Osteocyte (in vitro differentiated cells): Measurements from ENCODE around the gene TMEM80. TPM values are rescaled to one million over a fixed set of nuclear protein-coding genes. Genes with fewer than 3 reads are reported as not detected.

Experiments
- DNase-seq: peaks from one replicate; pipeline ENCODE4 v3.0.0; 2021; ENCODE audit warnings: mixed read lengths; ENCODE audit not compliant: unreplicated experiment; ENCODE audit errors: extremely low spot score
- H3K27ac Mint-ChIP-seq: one replicate; pipeline ENCODE4 v1.8.0; 2021; ENCODE audit warnings: mild to moderate bottlenecking, mixed read lengths; ENCODE audit not compliant: unreplicated experiment
- H3K27me3 Mint-ChIP-seq: one replicate; pipeline ENCODE4 v1.8.0; 2021; ENCODE audit warnings: mixed read lengths; ENCODE audit not compliant: unreplicated experiment
- H3K36me3 Mint-ChIP-seq: one replicate; pipeline ENCODE4 v1.8.0; 2021; ENCODE audit warnings: mixed read lengths; ENCODE audit not compliant: unreplicated experiment
- H3K4me1 Mint-ChIP-seq: one replicate; pipeline ENCODE4 v1.8.0; 2021; ENCODE audit warnings: mixed read lengths; ENCODE audit not compliant: unreplicated experiment
- H3K4me3 Mint-ChIP-seq: one replicate; pipeline ENCODE4 v1.8.0; 2021; ENCODE audit warnings: mild to moderate bottlenecking, moderate library complexity, mixed read lengths; ENCODE audit not compliant: unreplicated experiment
- H3K9me3 Mint-ChIP-seq: one replicate; pipeline ENCODE4 v1.8.0; 2021; ENCODE audit warnings: mixed read lengths; ENCODE audit not compliant: unreplicated experiment
- total RNA-seq: library from RNA; stranded (reverse); gene quantifications from 2 replicates; pipeline ENCODE4 v1.2.1, GENCODE V29; 2021
- TF ChIP-seq, protein P1 (sequence below): fragments of 200-600 bp; sonication (generic); IDR thresholded peaks from 2 replicates; pipeline ENCODE4 v1.5.0; 2021; ENCODE audit warnings: antibody characterized with exemption, mild to moderate bottlenecking, moderate library complexity

The TMEM80 gene
- total RNA-seq, 1 donor from 2014 or later, result 43.9 TPM

DNA sequence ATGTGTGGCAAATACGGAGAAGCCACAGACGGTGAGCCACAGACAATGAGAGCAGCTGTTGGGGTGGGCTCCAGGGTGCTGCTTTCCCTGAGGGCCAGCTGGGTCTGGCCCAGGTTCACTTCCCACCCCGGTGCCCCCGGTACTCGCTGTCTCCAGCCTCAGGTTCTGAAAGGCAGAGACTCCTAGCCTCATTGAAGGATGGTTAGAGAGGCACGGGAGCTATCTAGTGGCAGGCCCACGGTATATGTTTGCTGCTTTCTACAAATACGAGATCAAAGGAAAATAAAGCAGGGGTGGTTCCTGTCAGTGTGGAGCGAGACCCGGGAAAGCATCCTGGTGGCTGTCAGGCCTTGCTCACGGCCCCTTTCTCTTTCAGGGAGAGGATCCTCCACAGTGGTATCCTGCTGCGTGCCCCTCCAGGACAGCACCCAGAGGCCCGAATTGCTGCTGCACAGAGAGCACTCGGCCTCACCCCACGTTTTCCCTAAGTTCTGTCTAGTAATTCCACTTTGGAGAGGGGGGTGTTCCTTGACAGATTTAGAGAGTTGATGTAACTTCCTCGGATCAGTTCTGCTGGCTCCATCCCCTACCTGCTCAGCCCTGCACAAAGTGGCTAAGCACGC is 3.0 kb downstream of the TMEM80 start:
- TF ChIP-seq, protein P1, sequence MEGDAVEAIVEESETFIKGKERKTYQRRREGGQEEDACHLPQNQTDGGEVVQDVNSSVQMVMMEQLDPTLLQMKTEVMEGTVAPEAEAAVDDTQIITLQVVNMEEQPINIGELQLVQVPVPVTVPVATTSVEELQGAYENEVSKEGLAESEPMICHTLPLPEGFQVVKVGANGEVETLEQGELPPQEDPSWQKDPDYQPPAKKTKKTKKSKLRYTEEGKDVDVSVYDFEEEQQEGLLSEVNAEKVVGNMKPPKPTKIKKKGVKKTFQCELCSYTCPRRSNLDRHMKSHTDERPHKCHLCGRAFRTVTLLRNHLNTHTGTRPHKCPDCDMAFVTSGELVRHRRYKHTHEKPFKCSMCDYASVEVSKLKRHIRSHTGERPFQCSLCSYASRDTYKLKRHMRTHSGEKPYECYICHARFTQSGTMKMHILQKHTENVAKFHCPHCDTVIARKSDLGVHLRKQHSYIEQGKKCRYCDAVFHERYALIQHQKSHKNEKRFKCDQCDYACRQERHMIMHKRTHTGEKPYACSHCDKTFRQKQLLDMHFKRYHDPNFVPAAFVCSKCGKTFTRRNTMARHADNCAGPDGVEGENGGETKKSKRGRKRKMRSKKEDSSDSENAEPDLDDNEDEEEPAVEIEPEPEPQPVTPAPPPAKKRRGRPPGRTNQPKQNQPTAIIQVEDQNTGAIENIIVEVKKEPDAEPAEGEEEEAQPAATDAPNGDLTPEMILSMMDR, result no peak
- H3K36me3 Mint-ChIP-seq, result peaks cover 12% of the 10 kb centered on the region
- no peaks in the 10 kb centered on the region for H3K27me3 Mint-ChIP-seq
- peak overlapping the region; percentile 90 for H3K27ac Mint-ChIP-seq
- no peaks in the 10 kb centered on the region for H3K9me3 Mint-ChIP-seq
- no peak overlapping the region for H3K4me3 Mint-ChIP-seq
- peaks cover 53% of the 10 kb centered on the region for H3K4me1 Mint-ChIP-seq
- no peak for DNase-seq

- no peak for DNase-seq
- TF ChIP-seq, protein P1, result no peak
- Mint-ChIP-seq H3K4me1 (peaks cover 52% of the 10 kb centered on the region), H3K36me3 (peaks cover 11% of the 10 kb centered on the region), H3K27me3 (no peaks in the 10 kb centered on the region), H3K9me3 (no peaks in the 10 kb centered on the region), H3K4me3 (no peak overlapping the region), H3K27ac (peak overlapping the region; percentile 44)
Measured at GRCh38 chr11:699116-699508, 3.5 kb downstream of the TMEM80 start.

DNA sequence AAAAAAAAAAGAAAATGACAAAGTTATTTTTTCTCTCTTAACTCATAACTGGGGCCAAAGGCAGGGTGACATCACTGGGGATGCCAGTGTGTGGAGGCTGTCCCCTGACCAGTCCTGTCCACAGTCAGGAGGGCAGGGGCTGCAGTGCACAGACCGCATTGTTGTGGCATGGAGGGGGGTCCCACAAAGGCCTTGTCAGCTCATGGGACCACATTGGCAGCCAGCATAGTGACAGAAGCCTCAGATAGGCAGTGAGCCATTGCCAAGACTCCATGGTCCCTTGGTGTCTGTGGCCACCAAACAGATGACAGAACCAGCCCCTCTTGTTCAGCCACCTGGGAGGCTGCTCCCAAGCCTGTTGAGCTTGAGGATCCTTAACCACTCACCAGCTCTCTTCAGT is 4.1 kb downstream of the TMEM80 start:
- H3K36me3 Mint-ChIP-seq, result peaks cover 11% of the 10 kb centered on the region
- H3K9me3 Mint-ChIP-seq, result no peaks in the 10 kb centered on the region
- H3K27ac Mint-ChIP-seq, result peak overlapping the region; percentile 44
- no peak overlapping the region for H3K4me3 Mint-ChIP-seq
- no peaks in the 10 kb centered on the region for H3K27me3 Mint-ChIP-seq
- no peak for DNase-seq
- TF ChIP-seq, protein P1, result no peak
- peaks cover 58% of the 10 kb centered on the region for H3K4me1 Mint-ChIP-seq

DNA sequence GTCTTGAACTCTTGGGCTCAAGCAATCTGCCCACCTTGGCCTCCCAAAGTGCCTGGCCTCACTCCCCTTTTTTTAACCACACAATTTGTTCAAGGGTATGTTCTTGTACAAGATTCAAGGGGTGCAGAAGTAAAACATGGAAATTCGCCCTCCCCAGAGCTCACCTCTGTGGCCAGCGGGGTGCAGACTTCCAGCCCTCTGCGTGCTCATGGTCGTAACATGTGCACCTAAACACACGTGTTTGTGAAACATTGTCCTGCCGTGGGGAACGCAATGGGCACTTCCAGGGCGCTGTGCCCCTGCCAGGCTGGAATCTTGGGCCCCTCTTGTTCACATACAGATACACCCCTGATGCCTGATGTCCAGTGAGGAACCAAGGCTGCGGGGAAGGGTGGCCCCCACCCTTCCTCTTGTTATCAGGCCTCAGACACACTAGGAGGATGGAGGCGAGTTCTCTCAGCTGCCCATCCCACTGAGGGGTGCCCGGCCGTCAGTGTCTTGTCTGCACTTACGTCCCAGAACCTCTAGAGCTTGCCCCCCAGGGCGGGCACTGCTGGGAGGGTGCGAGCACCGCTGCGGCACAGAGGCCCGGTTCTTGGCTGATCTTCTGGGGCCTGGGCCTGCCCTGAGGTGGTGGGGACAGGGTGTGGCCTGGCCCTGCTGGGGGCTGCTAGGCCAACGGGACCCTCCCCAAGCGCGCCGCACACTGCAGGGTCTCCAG is 6.3 kb downstream of the TMEM80 start:
- H3K9me3 Mint-ChIP-seq, result no peaks in the 10 kb centered on the region
- peaks cover 55% of the 10 kb centered on the region for H3K4me1 Mint-ChIP-seq
- no peak overlapping the region for H3K27ac Mint-ChIP-seq
- no peaks in the 10 kb centered on the region for H3K27me3 Mint-ChIP-seq
- H3K36me3 Mint-ChIP-seq, result peaks cover 11% of the 10 kb centered on the region
- no peak for DNase-seq
- no peak overlapping the region for H3K4me3 Mint-ChIP-seq
- TF ChIP-seq, protein P1, result no peak
